Fibroblast of skin of left quadriceps (primary cell): ENCODE data around the gene ST6GAL1.
"Not testable (repeated sequence)": the region's sequence is repeated elsewhere in the genome, so short reads cannot be mapped to it uniquely, and the experiment has no call there.

Source experiments
- DNase-seq, 2 experiments: peaks; one replicate each; pipeline ENCODE4 v3.0.0-alpha.2; 2013; ENCODE audit warnings: low read depth in 2 of 2

Gene ST6GAL1

GRCh38 chr3:186930143-186930640 is at the start of gene ST6GAL1:
TSS of gene ST6GAL1 (plus strand) at chr3:186930526. CDS start at chr3:187042704, 112,178 bp downstream.
- DNase-seq: no peak

- DNase-seq: peak in 1 of 2 experiments; percentile 37
Measured at GRCh38 chr3:186882150-186882524, 48.2 kb upstream of the ST6GAL1 start.

GRCh38 chr3:186882881-186883685 is 47.2 kb upstream of the ST6GAL1 start:
- DNase-seq: peak; percentile 47 to 52

GRCh38 chr3:186883686-186884058 is 46.7 kb upstream of the ST6GAL1 start:
- DNase-seq: no peak

- DNase-seq: not testable (repeated sequence)
Measured at GRCh38 chr3:186884868-186885267, 45.5 kb upstream of the ST6GAL1 start.

GRCh38 chr3:186886202-186886981 is 43.9 kb upstream of the ST6GAL1 start:
- DNase-seq: no peak

GRCh38 chr3:186887507-186887938 is 42.8 kb upstream of the ST6GAL1 start:
- DNase-seq: not testable (repeated sequence)

GRCh38 chr3:186888569-186888968 is 41.8 kb upstream of the ST6GAL1 start:
- no peak for DNase-seq

- not testable (repeated sequence) for DNase-seq
Measured at GRCh38 chr3:186889698-186890097, 40.6 kb upstream of the ST6GAL1 start.

GRCh38 chr3:186890911-186891310 is 39.4 kb upstream of the ST6GAL1 start:
- no peak for DNase-seq

- not testable (repeated sequence) for DNase-seq
Measured at GRCh38 chr3:186893071-186893470, 37.3 kb upstream of the ST6GAL1 start.

- no peak for DNase-seq
Measured at GRCh38 chr3:186895406-186895805, 34.9 kb upstream of the ST6GAL1 start.

GRCh38 chr3:186896006-186896405 is 34.3 kb upstream of the ST6GAL1 start:
- DNase-seq: no peak

GRCh38 chr3:186896875-186897274 is 33.5 kb upstream of the ST6GAL1 start:
- no peak for DNase-seq

- no peak for DNase-seq
Measured at GRCh38 chr3:186901135-186901734, 29.1 kb upstream of the ST6GAL1 start.

- DNase-seq: no peak
Measured at GRCh38 chr3:186902154-186902553, 28.2 kb upstream of the ST6GAL1 start.

GRCh38 chr3:186902713-186903112 is 27.6 kb upstream of the ST6GAL1 start:
- DNase-seq: no peak

GRCh38 chr3:186903676-186904075 is 26.6 kb upstream of the ST6GAL1 start:
- DNase-seq: not testable (repeated sequence)

GRCh38 chr3:186907075-186907474 is 23.3 kb upstream of the ST6GAL1 start:
- not testable (repeated sequence) for DNase-seq

- DNase-seq: no peak
Measured at GRCh38 chr3:186909078-186909853, 21.1 kb upstream of the ST6GAL1 start.
